Measurements from ENCODE around the gene COMT.

- TF ChIP-seq CTCF (IDR thresholded peaks at IDR 0.05; ENCODE audit: insufficient read depth, low read length) (no peak), POLR2AphosphoS5 (IDR thresholded peaks at IDR 0.05; ENCODE audit: low read depth) (no peak), GABPA (IDR thresholded peaks at IDR 0.05; ENCODE audit: low read depth) (no peak)
Measured at GRCh38 chr22:19964701-19965386, 23.3 kb downstream of the COMT start.

All from HL-60 (cell line).